ENCODE results near the gene PSME1. TPM values are rescaled to one million over a fixed set of nuclear protein-coding genes. Genes with fewer than 3 reads are reported as not detected.

Gene PSME1
- total and polyA plus RNA-seq, 2 of the 4 experiments (the other 2 are of a cell fraction), result 42.8 to 106 TPM

DNA sequence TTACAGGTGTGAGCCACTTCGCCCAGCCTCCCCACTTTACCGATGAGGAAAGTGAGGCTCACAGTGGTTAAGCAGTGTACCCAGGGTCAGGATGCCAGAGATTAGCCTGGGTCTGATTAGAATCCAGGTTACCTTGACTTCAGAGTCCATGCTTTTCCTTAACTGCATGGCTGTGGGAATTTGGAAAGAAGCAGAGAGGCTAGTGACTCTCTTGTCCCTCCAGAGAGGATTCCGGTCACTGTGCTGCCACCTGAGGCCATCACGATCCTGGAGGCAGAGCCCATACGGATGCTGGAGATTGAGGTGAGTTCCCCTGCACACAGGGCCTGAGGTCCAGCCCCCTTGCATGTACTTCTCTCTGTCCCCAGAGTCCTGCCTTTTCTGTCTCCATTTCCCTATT is 40.6 kb downstream of the PSME1 start:
- H3K4me1 ChIP-seq (ENCODE audit: control insufficient read depth, insufficient read depth, low read length), result peaks cover 2% of the 10 kb centered on the region; the same call in 1 of the 2 replicates
- H3K9me3 ChIP-seq (ENCODE audit: control insufficient read depth, insufficient read depth, low read length), result no peaks in the 10 kb centered on the region
- ChIA-PET CTCF (interaction anchor here (0.7 kb wide), 1 partner anchor 15 kb away, joined by 3 read pairs; the partner anchor contains the start of gene IRF9), POLR2A (ENCODE audit: unreplicated experiment) (no interaction called here)
- H4K8ac ChIP-seq (ENCODE audit: low read depth in 2 of 2, low read length in 2 of 2), result no peak overlapping the region
- no peak overlapping the region for H2AK5ac ChIP-seq (ENCODE audit: low read depth, low read length)
- H4K5ac ChIP-seq (ENCODE audit: low read depth, low read length), result no peak overlapping the region
- no peak overlapping the region for H4K91ac ChIP-seq (ENCODE audit: insufficient read depth, low read depth, low read length)
- ATAC-seq (ENCODE audit: low read depth), result no peak
- H2BK120ac ChIP-seq (ENCODE audit: low read depth, low read length), result no peak overlapping the region
- H3K4ac ChIP-seq (ENCODE audit: low read depth, low read length), result no peak overlapping the region
- H3K27me3 ChIP-seq (ENCODE audit: control insufficient read depth, insufficient read depth, low read length), result no peaks in the 10 kb centered on the region
- 100% methylated on average over 4 of the region's 5 CpGs; no CpG with 5 or more reads in 1 of the 2 experiments for WGBS, 2 experiments (ENCODE audit: extremely low coverage in 2 of 2, insufficient read length in 1 of 2)
- H3K9ac ChIP-seq (ENCODE audit: low read depth, low read length), result no peak overlapping the region
- no peak overlapping the region for H3K14ac ChIP-seq (replicated peaks; ENCODE audit: low read depth, low read length)
- H2BK5ac ChIP-seq (ENCODE audit: low read depth, low read length, poor library complexity, severe bottlenecking), result no peak overlapping the region
- TF ChIP-seq FOS (IDR thresholded peaks at IDR 0.05; ENCODE audit: low read depth, low read length) (no peak), MXI1 (IDR thresholded peaks at IDR 0.05; ENCODE audit: borderline replicate concordance, low read depth, low read length) (no peak), NFE2L2 (IDR thresholded peaks at IDR 0.05; ENCODE audit: low read depth, low read length) (no peak), RAD21 (IDR thresholded peaks at IDR 0.05; ENCODE audit: low read length) (no peak), CHD1 (IDR thresholded peaks at IDR 0.05; ENCODE audit: low read depth, low read length) (no peak), SMC3 (IDR thresholded peaks at IDR 0.05; ENCODE audit: low read depth, low read length) (no peak), CEBPB (IDR thresholded peaks at IDR 0.05; ENCODE audit: low read depth, low read length) (no peak), BHLHE40 (IDR thresholded peaks at IDR 0.05; ENCODE audit: low read depth, low read length) (no peak), RFX5 (IDR thresholded peaks at IDR 0.05; ENCODE audit: low read depth, low read length) (no peak)
- TF ChIP-seq, protein P1, sequence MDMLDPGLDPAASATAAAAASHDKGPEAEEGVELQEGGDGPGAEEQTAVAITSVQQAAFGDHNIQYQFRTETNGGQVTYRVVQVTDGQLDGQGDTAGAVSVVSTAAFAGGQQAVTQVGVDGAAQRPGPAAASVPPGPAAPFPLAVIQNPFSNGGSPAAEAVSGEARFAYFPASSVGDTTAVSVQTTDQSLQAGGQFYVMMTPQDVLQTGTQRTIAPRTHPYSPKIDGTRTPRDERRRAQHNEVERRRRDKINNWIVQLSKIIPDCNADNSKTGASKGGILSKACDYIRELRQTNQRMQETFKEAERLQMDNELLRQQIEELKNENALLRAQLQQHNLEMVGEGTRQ (IDR thresholded peaks at IDR 0.05; ENCODE audit: low read depth, low read length), result no peak
- TF ChIP-seq, protein P2, sequence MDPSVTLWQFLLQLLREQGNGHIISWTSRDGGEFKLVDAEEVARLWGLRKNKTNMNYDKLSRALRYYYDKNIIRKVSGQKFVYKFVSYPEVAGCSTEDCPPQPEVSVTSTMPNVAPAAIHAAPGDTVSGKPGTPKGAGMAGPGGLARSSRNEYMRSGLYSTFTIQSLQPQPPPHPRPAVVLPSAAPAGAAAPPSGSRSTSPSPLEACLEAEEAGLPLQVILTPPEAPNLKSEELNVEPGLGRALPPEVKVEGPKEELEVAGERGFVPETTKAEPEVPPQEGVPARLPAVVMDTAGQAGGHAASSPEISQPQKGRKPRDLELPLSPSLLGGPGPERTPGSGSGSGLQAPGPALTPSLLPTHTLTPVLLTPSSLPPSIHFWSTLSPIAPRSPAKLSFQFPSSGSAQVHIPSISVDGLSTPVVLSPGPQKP (IDR thresholded peaks at IDR 0.05; ENCODE audit: borderline replicate concordance, low read depth, low read length), result no peak
- no peak overlapping the region for H3K23ac ChIP-seq (ENCODE audit: low read depth, low read length)
- H3K18ac ChIP-seq (ENCODE audit: low read depth, low read length), result no peak overlapping the region
- no peak overlapping the region for H2BK15ac ChIP-seq (ENCODE audit: low read depth, low read length)
- H3K4me2 ChIP-seq (ENCODE audit: low read depth, low read length), result no peak overlapping the region
- in situ Hi-C loops (cut with MboI; ENCODE audit: low sequenced_read_pairs) (no loop called here), dilution Hi-C loops (cut with HindIII; ENCODE audit: low sequenced_read_pairs, unreplicated experiment) (no loop called here), intact Hi-C loops (cut with micrococcal nuclease) (no loop called here)
- H2BK20ac ChIP-seq (ENCODE audit: low read depth, low read length), result no peak overlapping the region
- peaks cover 55% of the 10 kb centered on the region for H3K36me3 ChIP-seq (ENCODE audit: control insufficient read depth, insufficient read depth, low read length)
- no peak overlapping the region for H2AK9ac ChIP-seq (replicated peaks; ENCODE audit: low read depth, low read length, poor library complexity)
- no peak overlapping the region for H3K56ac ChIP-seq (ENCODE audit: extremely low read depth, insufficient read depth, low read length)
- no peak overlapping the region for H3K27ac ChIP-seq (ENCODE audit: insufficient read depth, low read length)
- H3K9me1 ChIP-seq (ENCODE audit: insufficient read depth, low read length), result no peaks in the 10 kb centered on the region
- no peak overlapping the region for H3K4me3 ChIP-seq (ENCODE audit: insufficient read depth, low read depth, low read length)
- no peak overlapping the region for H2AFZ ChIP-seq (replicated peaks; ENCODE audit: low read length, poor library complexity)
- no peaks in the 10 kb centered on the region; a peak in 1 of 4 replicates for H3K79me1 ChIP-seq (ENCODE audit: low read depth in 1 of 2, low read length in 2 of 2)
- no peak for DNase-seq
- no peaks in the 10 kb centered on the region for H4K20me1 ChIP-seq (ENCODE audit: insufficient read depth, low read length)
- no TSS peak for BruUV-seq (replicated peaks)

Data from IMR-90 (cell line).